Glutamatergic neuron (in vitro differentiated cells): ENCODE measurements around the gene PRR33. TPM values are rescaled to one million over a fixed set of nuclear protein-coding genes. Genes with fewer than 3 reads are reported as not detected.

ENCODE experiments used
- DNase-seq: peaks from one replicate; pipeline ENCODE4 v3.0.0; 2022
- H3K27ac Mint-ChIP-seq: one replicate; pipeline ENCODE4 v1.8.0; 2020; ENCODE audit warnings: mild to moderate bottlenecking, mixed read lengths, inconsistent platforms; ENCODE audit not compliant: unreplicated experiment
- H3K27me3 Mint-ChIP-seq: one replicate; pipeline ENCODE4 v1.8.0; 2020; ENCODE audit warnings: mild to moderate bottlenecking, moderate library complexity, mixed read lengths, inconsistent platforms; ENCODE audit not compliant: unreplicated experiment
- H3K36me3 Mint-ChIP-seq: one replicate; pipeline ENCODE4 v1.8.0; 2020; ENCODE audit warnings: mild to moderate bottlenecking, mixed read lengths, inconsistent platforms; ENCODE audit not compliant: unreplicated experiment
- H3K4me1 Mint-ChIP-seq: one replicate; pipeline ENCODE4 v1.8.0; 2020; ENCODE audit warnings: mild to moderate bottlenecking, low read depth, mixed read lengths, inconsistent platforms; ENCODE audit not compliant: unreplicated experiment
- H3K4me3 Mint-ChIP-seq: one replicate; pipeline ENCODE4 v1.8.0; 2020; ENCODE audit warnings: mild to moderate bottlenecking, mixed read lengths, inconsistent platforms; ENCODE audit not compliant: unreplicated experiment
- H3K9me3 Mint-ChIP-seq: one replicate; pipeline ENCODE4 v1.8.0; 2020; ENCODE audit warnings: mild to moderate bottlenecking, moderate library complexity, mixed read lengths, inconsistent platforms; ENCODE audit not compliant: unreplicated experiment
- CTCF ChIP-seq: fragments of 200-600 bp; sonication (generic); IDR thresholded peaks from one replicate; pipeline ENCODE4 v1.5.0; 2021; ENCODE audit not compliant: partially characterized antibody, unreplicated experiment
- total RNA-seq: library from RNA; stranded (reverse); fragmentation: NEBNext Ultra II Directional; extraction: Animal tissue kit (Norgen Biotek cat#: 25700); gene quantifications from one replicate; pipeline ENCODE4 v1.2.1, GENCODE V29; 2021; ENCODE audit not compliant: unreplicated experiment

Gene PRR33
- total RNA-seq, 1 donor from 2014 or later: not detected

- Mint-ChIP-seq H3K36me3 (no peaks in the 10 kb centered on the region), H3K9me3 (peaks cover 8% of the 10 kb centered on the region), H3K4me3 (no peak overlapping the region), H3K27ac (no peak overlapping the region), H3K27me3 (peaks cover 6% of the 10 kb centered on the region), H3K4me1 (peaks cover 2% of the 10 kb centered on the region)
- TF ChIP-seq CTCF: no peak
- peak; percentile 25 for DNase-seq
Observed at GRCh38 chr11:1936781-1937615, 45.3 kb upstream of the PRR33 start.

DNA sequence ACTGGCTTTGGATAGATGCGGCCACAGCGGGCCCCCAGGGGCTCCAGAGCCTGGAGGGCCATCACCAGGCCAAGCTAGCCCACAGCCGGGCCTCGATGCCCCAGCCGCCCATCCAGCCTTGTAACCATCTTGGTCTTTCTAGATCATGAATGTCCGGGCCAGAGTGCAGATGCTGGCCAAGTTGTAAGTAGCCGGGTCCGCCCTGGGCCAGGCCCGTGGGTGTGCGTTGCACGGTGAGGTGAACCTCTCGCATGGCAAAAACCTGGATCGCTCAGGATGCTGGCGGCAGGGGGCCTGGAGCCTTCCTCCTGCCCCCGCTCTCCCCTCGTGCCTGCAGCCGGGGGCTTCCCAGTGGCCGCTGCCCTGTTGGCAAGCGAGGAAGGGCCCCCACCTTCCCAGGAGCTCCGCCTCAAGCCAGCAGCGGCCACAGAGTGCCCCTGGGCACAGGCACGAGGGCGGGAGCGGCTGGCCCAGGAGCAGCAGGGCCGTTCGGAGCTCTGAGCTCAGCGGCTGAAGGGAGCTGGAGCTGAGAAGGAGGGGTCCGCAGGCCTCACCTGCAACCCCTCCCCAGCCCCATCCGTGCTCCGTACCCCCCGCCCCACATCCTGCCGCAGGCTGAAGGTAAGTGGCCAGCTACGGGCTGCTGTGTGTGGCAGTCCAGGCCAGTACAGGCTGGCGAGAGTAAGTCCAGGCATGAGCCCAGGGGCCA, 44.5 kb upstream of the PRR33 start:
- Mint-ChIP-seq H3K9me3 (peaks cover 8% of the 10 kb centered on the region), H3K4me1 (peaks cover 5% of the 10 kb centered on the region), H3K27me3 (peaks cover 6% of the 10 kb centered on the region), H3K27ac (no peak overlapping the region), H3K36me3 (no peaks in the 10 kb centered on the region), H3K4me3 (no peak overlapping the region)
- DNase-seq: peak; percentile 16
- no peak for TF ChIP-seq CTCF

GRCh38 chr11:1935156-1936071, 43.7 kb upstream of the PRR33 start:
- H3K27ac Mint-ChIP-seq: no peak overlapping the region
- H3K27me3 Mint-ChIP-seq: peaks cover 2% of the 10 kb centered on the region
- H3K9me3 Mint-ChIP-seq: peaks cover 2% of the 10 kb centered on the region
- no peak for TF ChIP-seq CTCF
- no peaks in the 10 kb centered on the region for H3K36me3 Mint-ChIP-seq
- DNase-seq: peak; percentile 14
- H3K4me1 Mint-ChIP-seq: peaks cover 5% of the 10 kb centered on the region
- no peak overlapping the region for H3K4me3 Mint-ChIP-seq

DNA sequence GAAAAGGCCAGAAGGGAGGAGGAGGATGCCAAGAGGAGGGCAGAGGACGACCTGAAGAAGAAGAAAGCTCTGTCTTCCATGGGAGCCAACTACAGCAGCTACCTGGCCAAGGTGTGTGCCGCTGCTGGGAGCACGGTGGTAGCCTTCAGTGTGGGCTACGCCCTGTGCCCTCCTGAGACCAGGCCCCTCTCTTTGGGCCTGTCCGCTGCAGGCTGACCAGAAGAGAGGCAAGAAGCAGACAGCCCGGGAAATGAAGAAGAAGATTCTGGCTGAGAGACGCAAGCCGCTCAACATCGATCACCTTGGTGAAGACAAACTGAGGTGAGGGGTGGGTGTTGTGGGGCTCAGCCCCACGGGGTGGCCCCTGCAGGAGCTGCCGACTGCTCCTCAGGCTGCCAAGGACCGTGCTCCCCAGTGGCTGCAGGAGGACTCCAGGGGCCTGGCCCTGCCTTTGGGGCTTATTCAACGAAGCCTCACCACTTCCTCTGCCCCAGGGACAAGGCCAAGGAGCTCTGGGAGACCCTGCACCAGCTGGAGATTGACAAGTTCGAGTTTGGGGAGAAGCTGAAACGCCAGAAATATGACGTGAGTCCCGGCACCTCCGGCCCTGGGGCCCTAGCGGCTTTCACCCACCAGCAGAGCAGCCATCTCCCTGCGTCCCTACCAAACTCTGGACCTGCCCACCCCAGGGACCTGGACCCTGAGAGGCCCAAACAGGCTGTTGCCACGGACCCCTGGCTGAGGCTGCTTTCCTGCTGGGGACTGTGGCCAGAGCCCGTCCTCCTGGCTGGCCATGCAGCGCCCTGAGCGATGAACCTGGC, 42.9 kb upstream of the PRR33 start:
- no peaks in the 10 kb centered on the region for H3K36me3 Mint-ChIP-seq
- H3K4me3 Mint-ChIP-seq: no peak overlapping the region
- no peak for TF ChIP-seq CTCF
- no peak overlapping the region for H3K27ac Mint-ChIP-seq
- H3K27me3 Mint-ChIP-seq: peaks cover 4% of the 10 kb centered on the region
- peak; percentile 11 for DNase-seq
- H3K4me1 Mint-ChIP-seq: peaks cover 5% of the 10 kb centered on the region
- no peaks in the 10 kb centered on the region for H3K9me3 Mint-ChIP-seq
